ENCODE measurements around the gene DDX24.

- TF ChIP-seq CTCF (IDR thresholded peaks at IDR 0.05; ENCODE audit: low read depth, low read length, poor library complexity, severe bottlenecking) (peak; percentile 93), EZH2phosphoT487 (IDR thresholded peaks at IDR 0.05; ENCODE audit: borderline replicate concordance, low read length) (no peak)
Observed at GRCh38 chr14:94036313-94037167, 44.5 kb downstream of the DDX24 start.

Data from DOHH2 (cell line).